ENCODE data around the gene PTPN7.
"Not testable (repeated sequence)": the region's sequence is repeated elsewhere in the genome, so short reads cannot be mapped to it uniquely, and the experiment has no call there.

DNA sequence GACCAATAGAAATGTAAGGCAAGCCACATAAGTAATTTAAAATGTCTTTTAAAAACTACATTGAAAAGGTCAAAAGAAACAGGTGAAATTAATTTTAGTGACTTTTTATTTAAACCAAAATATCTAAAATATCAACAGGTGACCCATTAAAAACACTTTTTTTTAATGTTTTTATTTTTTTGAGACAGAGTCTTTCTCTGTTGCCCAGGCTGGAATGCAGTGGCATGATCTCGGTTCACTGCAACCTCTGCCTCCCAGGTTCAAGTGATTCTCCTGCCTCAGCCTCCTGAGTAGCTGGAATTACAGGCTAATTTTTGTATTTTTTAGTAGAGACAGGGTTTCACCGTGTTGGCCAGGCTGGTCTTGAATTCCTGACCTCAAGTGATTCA, 20.3 kb upstream of the PTPN7 start:
- TF ChIP-seq POLR2A, CTCF (IDR thresholded peaks at IDR 0.05): not testable (repeated sequence)
